GM23338 (cell line): ENCODE measurements around the gene FBXO17. TPM values are rescaled to one million over a fixed set of nuclear protein-coding genes. Genes with fewer than 3 reads are reported as not detected.

Source experiments
- ATAC-seq: fragments of 200-7000 bp; cut with Tn5 transposase; 3 replicates; pipeline ENCODE4 v1.9.1; 2020
- DNase-seq: peaks from one replicate; pipeline ENCODE4 v3.0.0-alpha.2; 2015; ENCODE audit warnings: low spot score
- H2AFZ ChIP-seq: fragments of 200-600 bp; sonication (generic); 2 replicates; pipeline ENCODE4 v1.8.0; 2016; ENCODE audit warnings: antibody characterized with exemption, mild to moderate bottlenecking, moderate library complexity
- H3F3A ChIP-seq: fragments of 200-600 bp; sonication (generic); replicated peaks from 2 replicates; pipeline ENCODE4 v1.8.0; 2017; ENCODE audit warnings: antibody characterized with exemption, mixed run types, low read depth
- H3K27ac ChIP-seq: fragments of 200-600 bp; sonication (generic); 2 replicates; pipeline ENCODE4 v1.6.1; 2016; ENCODE audit warnings: low read depth
- H3K27me3 ChIP-seq: fragments of 200-600 bp; sonication (generic); 2 replicates; pipeline ENCODE4 v1.8.0; 2016; ENCODE audit warnings: mild to moderate bottlenecking, mixed run types, moderate library complexity; ENCODE audit not compliant: insufficient read depth
- H3K36me3 ChIP-seq: fragments of 200-600 bp; sonication (generic); 2 replicates; pipeline ENCODE4 v1.8.0; 2016; ENCODE audit warnings: mild to moderate bottlenecking; ENCODE audit not compliant: insufficient read depth
- H3K4me1 ChIP-seq: fragments of 200-600 bp; sonication (generic); 2 replicates; pipeline ENCODE4 v1.8.0; 2016; ENCODE audit warnings: mild to moderate bottlenecking, moderate library complexity; ENCODE audit not compliant: insufficient read depth
- H3K4me2 ChIP-seq: fragments of 200-600 bp; sonication (generic); 2 replicates; pipeline ENCODE4 v1.7.1; 2017; ENCODE audit warnings: mixed run types
- H3K4me3 ChIP-seq: fragments of 200-600 bp; sonication (generic); 2 replicates; pipeline ENCODE4 v1.6.1; 2016; ENCODE audit warnings: mixed run types
- H3K79me2 ChIP-seq: fragments of 200-600 bp; sonication (generic); replicated peaks from 2 replicates; pipeline ENCODE4 v1.8.0; 2017; ENCODE audit warnings: mild to moderate bottlenecking; ENCODE audit not compliant: insufficient read depth
- H3K9me2 ChIP-seq: fragments of 200-600 bp; sonication (generic); 2 replicates; pipeline ENCODE4 v1.8.0; 2017; ENCODE audit not compliant: insufficient read depth
- H4K20me1 ChIP-seq: fragments of 200-600 bp; sonication (generic); replicated peaks from 2 replicates; pipeline ENCODE4 v1.8.0; 2017; ENCODE audit warnings: mild to moderate bottlenecking; ENCODE audit not compliant: insufficient read depth
- H3K27ac Mint-ChIP-seq: 2 replicates; pipeline ENCODE4 v1.8.0; 2020; ENCODE audit warnings: inconsistent platforms, mild to moderate bottlenecking, moderate library complexity, mixed read lengths
- H3K27me3 Mint-ChIP-seq: 3 replicates; pipeline ENCODE4 v1.8.0; 2022; ENCODE audit warnings: low read depth, mild to moderate bottlenecking, moderate library complexity, mixed read lengths, inconsistent platforms; ENCODE audit not compliant: insufficient read depth, poor library complexity
- H3K36me3 Mint-ChIP-seq: 3 replicates; pipeline ENCODE4 v1.8.0; 2021; ENCODE audit warnings: low read depth, mild to moderate bottlenecking, inconsistent platforms, moderate library complexity, mixed read lengths
- H3K4me1 Mint-ChIP-seq: 3 replicates; pipeline ENCODE4 v1.8.0; 2020; ENCODE audit warnings: mild to moderate bottlenecking, inconsistent platforms, mixed read lengths
- H3K4me3 Mint-ChIP-seq: 3 replicates; pipeline ENCODE4 v1.8.0; 2021; ENCODE audit warnings: moderate library complexity, mild to moderate bottlenecking, inconsistent platforms, mixed read lengths
- H3K9me3 Mint-ChIP-seq: 3 replicates; pipeline ENCODE4 v1.8.0; 2020; ENCODE audit warnings: moderate library complexity, mild to moderate bottlenecking, inconsistent platforms, mixed read lengths
- CREB1 ChIP-seq: fragments of 250-450 bp; sonication (Bioruptor Pico); IDR thresholded peaks from 2 replicates; pipeline ENCODE4 v1.5.0; 2020; ENCODE audit warnings: low read depth, mild to moderate bottlenecking, moderate library complexity
- EZH2 ChIP-seq: fragments of 200-600 bp; sonication (generic); IDR thresholded peaks from one replicate; pipeline ENCODE4 v1.8.0; 2017; ENCODE audit warnings: antibody characterized with exemption, mild to moderate bottlenecking, low read depth; ENCODE audit not compliant: unreplicated experiment
- JUNB ChIP-seq: IDR thresholded peaks from one replicate; pipeline ENCODE4 v1.6.1; 2016; ENCODE audit warnings: antibody characterized with exemption; ENCODE audit not compliant: unreplicated experiment
- NANOG ChIP-seq: IDR thresholded peaks from 2 replicates; pipeline ENCODE4 v1.6.1; 2016; ENCODE audit warnings: antibody characterized with exemption, borderline replicate concordance
- POLR2AphosphoS5 ChIP-seq: IDR thresholded peaks from 2 replicates; pipeline ENCODE4 v1.6.1; 2016; ENCODE audit warnings: antibody characterized with exemption, low read depth
- STAT1 ChIP-seq: IDR thresholded peaks from one replicate; pipeline ENCODE4 v1.6.1; 2016; ENCODE audit warnings: antibody characterized with exemption; ENCODE audit not compliant: unreplicated experiment
- ZNF331 ChIP-seq: fragments of 250-450 bp; sonication (Bioruptor Pico); IDR thresholded peaks from 2 replicates; pipeline ENCODE4 v1.5.0; 2020; ENCODE audit warnings: low read depth, mild to moderate bottlenecking, moderate library complexity
- polyA plus RNA-seq: library from polyadenylated mRNA; unstranded; fragments of >200 nt; fragmentation: Nextera tagmentation; extraction: Ambion mirVana; gene quantifications from 2 replicates; pipeline ENCODE4 v1.2.1, GENCODE V29; 2016
- total RNA-seq: library from RNA; depleted of rRNA; stranded (reverse); fragments of >200 nt; shearing (Covaris generic); gene quantifications from 2 replicates; pipeline ENCODE4 v1.2.3, GENCODE V29; 2014
- TF ChIP-seq, protein P1 (sequence below), 2 experiments: fragments of 200-600 bp in 1 of 2; sonication (generic) in 1 of 2; conservative IDR thresholded peaks; 2 replicates each; pipeline versions ENCODE4 v1.5.1 to v1.6.1; 2016 to 2017; ENCODE audit warnings: antibody characterized with exemption in 2 of 2, low read depth in 2 of 2, mild to moderate bottlenecking in 2 of 2, moderate library complexity in 1 of 2
- TF ChIP-seq, protein P2 (sequence below): IDR thresholded peaks from 2 replicates; pipeline ENCODE4 v1.6.1; 2016; ENCODE audit warnings: antibody characterized with exemption
- TF ChIP-seq, protein P3 (sequence below): IDR thresholded peaks from one replicate; pipeline ENCODE4 v1.6.1; 2018; ENCODE audit warnings: antibody characterized with exemption; ENCODE audit not compliant: unreplicated experiment

FBXO17 gene
- total and polyA plus RNA-seq, 2 experiments from 2014 or later: 17.2 to 29.0 TPM

DNA sequence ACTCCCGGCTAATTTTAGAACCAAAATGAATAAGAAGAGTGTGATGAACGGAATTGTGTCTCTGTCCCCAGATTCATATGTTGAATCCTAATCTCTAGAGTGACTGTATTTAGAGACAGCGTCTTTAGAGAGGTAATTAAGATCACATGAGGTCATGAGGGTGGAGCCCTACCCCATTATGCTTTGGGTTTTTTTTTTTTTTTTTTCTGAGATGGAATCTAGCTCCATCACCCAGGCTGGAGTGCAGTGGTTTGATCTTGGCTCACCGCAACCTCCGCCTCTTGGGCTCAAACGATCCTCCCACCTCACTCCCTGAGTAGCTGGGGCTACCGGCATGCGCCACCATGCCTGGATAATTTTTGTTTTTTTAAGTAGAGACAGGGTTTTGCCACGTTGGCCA lies 28.9 kb upstream of the FBXO17 start:
- H3K27me3 Mint-ChIP-seq: no peaks in the 10 kb centered on the region
- H3K36me3 Mint-ChIP-seq: no peaks in the 10 kb centered on the region
- Histone ChIP-seq H3K27me3 (no peaks in the 10 kb centered on the region), H3F3A (no peaks in the 10 kb centered on the region), H4K20me1 (no peaks in the 10 kb centered on the region), H3K36me3 (no peaks in the 10 kb centered on the region), H3K9me2 (no peaks in the 10 kb centered on the region), H3K27ac (no peak overlapping the region), H3K4me1 (no peaks in the 10 kb centered on the region), H2AFZ (no peak overlapping the region), H3K4me3 (no peak overlapping the region), H3K4me2 (no peak overlapping the region), H3K79me2 (no peaks in the 10 kb centered on the region)
- no peak for DNase-seq
- H3K4me1 Mint-ChIP-seq: peaks cover 2% of the 10 kb centered on the region; the same call in 2 of the 3 replicates
- ATAC-seq: no peak
- no peak overlapping the region for H3K27ac Mint-ChIP-seq
- no peaks in the 10 kb centered on the region for H3K9me3 Mint-ChIP-seq
- TF ChIP-seq, protein P1, sequence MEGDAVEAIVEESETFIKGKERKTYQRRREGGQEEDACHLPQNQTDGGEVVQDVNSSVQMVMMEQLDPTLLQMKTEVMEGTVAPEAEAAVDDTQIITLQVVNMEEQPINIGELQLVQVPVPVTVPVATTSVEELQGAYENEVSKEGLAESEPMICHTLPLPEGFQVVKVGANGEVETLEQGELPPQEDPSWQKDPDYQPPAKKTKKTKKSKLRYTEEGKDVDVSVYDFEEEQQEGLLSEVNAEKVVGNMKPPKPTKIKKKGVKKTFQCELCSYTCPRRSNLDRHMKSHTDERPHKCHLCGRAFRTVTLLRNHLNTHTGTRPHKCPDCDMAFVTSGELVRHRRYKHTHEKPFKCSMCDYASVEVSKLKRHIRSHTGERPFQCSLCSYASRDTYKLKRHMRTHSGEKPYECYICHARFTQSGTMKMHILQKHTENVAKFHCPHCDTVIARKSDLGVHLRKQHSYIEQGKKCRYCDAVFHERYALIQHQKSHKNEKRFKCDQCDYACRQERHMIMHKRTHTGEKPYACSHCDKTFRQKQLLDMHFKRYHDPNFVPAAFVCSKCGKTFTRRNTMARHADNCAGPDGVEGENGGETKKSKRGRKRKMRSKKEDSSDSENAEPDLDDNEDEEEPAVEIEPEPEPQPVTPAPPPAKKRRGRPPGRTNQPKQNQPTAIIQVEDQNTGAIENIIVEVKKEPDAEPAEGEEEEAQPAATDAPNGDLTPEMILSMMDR (conservative IDR thresholded peaks at IDR 0.05; ENCODE audit: low read depth in 2 of 2): no peak
- H3K4me3 Mint-ChIP-seq: no peak overlapping the region

- Histone ChIP-seq H3K4me3 (no peak overlapping the region), H3K4me2 (no peak overlapping the region), H3K79me2 (no peaks in the 10 kb centered on the region), H4K20me1 (no peaks in the 10 kb centered on the region), H3F3A (no peaks in the 10 kb centered on the region), H3K4me1 (no peaks in the 10 kb centered on the region), H3K36me3 (no peaks in the 10 kb centered on the region), H2AFZ (no peak overlapping the region), H3K27ac (no peak overlapping the region), H3K27me3 (no peaks in the 10 kb centered on the region), H3K9me2 (no peaks in the 10 kb centered on the region)
- no peaks in the 10 kb centered on the region for H3K9me3 Mint-ChIP-seq
- no peak overlapping the region for H3K4me3 Mint-ChIP-seq
- no peaks in the 10 kb centered on the region for H3K27me3 Mint-ChIP-seq
- no peaks in the 10 kb centered on the region for H3K36me3 Mint-ChIP-seq
- ATAC-seq: no peak
- no peak overlapping the region for H3K27ac Mint-ChIP-seq
- DNase-seq: no peak
- peaks cover 2% of the 10 kb centered on the region; the same call in 2 of the 3 replicates for H3K4me1 Mint-ChIP-seq
- TF ChIP-seq, protein P2, sequence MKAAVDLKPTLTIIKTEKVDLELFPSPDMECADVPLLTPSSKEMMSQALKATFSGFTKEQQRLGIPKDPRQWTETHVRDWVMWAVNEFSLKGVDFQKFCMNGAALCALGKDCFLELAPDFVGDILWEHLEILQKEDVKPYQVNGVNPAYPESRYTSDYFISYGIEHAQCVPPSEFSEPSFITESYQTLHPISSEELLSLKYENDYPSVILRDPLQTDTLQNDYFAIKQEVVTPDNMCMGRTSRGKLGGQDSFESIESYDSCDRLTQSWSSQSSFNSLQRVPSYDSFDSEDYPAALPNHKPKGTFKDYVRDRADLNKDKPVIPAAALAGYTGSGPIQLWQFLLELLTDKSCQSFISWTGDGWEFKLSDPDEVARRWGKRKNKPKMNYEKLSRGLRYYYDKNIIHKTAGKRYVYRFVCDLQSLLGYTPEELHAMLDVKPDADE: no peak
- TF ChIP-seq, protein P3, sequence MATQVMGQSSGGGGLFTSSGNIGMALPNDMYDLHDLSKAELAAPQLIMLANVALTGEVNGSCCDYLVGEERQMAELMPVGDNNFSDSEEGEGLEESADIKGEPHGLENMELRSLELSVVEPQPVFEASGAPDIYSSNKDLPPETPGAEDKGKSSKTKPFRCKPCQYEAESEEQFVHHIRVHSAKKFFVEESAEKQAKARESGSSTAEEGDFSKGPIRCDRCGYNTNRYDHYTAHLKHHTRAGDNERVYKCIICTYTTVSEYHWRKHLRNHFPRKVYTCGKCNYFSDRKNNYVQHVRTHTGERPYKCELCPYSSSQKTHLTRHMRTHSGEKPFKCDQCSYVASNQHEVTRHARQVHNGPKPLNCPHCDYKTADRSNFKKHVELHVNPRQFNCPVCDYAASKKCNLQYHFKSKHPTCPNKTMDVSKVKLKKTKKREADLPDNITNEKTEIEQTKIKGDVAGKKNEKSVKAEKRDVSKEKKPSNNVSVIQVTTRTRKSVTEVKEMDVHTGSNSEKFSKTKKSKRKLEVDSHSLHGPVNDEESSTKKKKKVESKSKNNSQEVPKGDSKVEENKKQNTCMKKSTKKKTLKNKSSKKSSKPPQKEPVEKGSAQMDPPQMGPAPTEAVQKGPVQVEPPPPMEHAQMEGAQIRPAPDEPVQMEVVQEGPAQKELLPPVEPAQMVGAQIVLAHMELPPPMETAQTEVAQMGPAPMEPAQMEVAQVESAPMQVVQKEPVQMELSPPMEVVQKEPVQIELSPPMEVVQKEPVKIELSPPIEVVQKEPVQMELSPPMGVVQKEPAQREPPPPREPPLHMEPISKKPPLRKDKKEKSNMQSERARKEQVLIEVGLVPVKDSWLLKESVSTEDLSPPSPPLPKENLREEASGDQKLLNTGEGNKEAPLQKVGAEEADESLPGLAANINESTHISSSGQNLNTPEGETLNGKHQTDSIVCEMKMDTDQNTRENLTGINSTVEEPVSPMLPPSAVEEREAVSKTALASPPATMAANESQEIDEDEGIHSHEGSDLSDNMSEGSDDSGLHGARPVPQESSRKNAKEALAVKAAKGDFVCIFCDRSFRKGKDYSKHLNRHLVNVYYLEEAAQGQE: no peak
- TF ChIP-seq STAT1: no peak
- no peak for TF ChIP-seq EZH2
- TF ChIP-seq, protein P1 (conservative IDR thresholded peaks at IDR 0.05; ENCODE audit: low read depth in 2 of 2): no peak
- TF ChIP-seq JUNB: no peak
- no peak for TF ChIP-seq ZNF331 (CRISPR knock-in tag)
- no peak for TF ChIP-seq CREB1 (CRISPR knock-in tag)
- TF ChIP-seq POLR2AphosphoS5: no peak
- no peak for TF ChIP-seq NANOG
Measured at GRCh38 chr19:39003796-39004195, 28.3 kb upstream of the FBXO17 start.
